ENCODE measurements around the gene EPHB2.

DNA sequence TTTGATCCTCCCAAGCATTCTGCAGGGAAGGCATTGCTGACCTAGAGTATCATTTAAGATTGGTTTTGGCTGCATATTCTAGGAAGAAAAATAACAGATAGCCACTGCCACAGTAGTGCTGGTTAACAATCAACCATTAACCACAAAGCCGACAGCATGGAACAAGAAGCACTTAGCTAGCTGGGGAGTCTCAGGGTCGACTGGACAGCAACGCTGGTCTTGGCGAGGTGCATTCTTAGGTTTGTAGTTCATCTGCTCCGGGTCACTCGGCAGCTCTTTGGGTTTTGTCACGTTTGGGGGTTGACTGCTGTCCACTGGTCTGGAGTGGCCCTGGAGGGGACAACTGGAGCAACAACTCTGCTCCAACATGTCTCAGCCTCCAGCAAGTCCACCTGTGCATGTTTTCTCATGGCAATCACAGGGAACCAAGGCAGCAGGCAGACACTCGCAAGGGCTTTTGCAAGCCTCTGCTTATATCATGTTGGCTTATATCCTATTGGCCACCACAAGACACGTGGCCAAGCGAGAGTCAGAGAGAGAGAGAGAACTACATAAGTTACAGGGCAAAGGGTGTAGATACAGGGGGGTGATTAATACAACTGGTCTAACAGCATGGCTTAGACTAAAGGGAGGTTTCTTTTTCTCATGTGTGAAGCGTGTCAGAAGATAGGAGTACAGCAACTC is 162.5 kb downstream of the EPHB2 start:
- TF ChIP-seq ZFX (IDR thresholded peaks at IDR 0.05; ENCODE audit: borderline replicate concordance) = no peak
- TF ChIP-seq, protein P1, sequence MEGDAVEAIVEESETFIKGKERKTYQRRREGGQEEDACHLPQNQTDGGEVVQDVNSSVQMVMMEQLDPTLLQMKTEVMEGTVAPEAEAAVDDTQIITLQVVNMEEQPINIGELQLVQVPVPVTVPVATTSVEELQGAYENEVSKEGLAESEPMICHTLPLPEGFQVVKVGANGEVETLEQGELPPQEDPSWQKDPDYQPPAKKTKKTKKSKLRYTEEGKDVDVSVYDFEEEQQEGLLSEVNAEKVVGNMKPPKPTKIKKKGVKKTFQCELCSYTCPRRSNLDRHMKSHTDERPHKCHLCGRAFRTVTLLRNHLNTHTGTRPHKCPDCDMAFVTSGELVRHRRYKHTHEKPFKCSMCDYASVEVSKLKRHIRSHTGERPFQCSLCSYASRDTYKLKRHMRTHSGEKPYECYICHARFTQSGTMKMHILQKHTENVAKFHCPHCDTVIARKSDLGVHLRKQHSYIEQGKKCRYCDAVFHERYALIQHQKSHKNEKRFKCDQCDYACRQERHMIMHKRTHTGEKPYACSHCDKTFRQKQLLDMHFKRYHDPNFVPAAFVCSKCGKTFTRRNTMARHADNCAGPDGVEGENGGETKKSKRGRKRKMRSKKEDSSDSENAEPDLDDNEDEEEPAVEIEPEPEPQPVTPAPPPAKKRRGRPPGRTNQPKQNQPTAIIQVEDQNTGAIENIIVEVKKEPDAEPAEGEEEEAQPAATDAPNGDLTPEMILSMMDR (IDR thresholded peaks at IDR 0.05) = no peak

All from 22Rv1 (cell line).